ENCODE measurements around the gene PLIN3.

The PLIN3 gene

DNA sequence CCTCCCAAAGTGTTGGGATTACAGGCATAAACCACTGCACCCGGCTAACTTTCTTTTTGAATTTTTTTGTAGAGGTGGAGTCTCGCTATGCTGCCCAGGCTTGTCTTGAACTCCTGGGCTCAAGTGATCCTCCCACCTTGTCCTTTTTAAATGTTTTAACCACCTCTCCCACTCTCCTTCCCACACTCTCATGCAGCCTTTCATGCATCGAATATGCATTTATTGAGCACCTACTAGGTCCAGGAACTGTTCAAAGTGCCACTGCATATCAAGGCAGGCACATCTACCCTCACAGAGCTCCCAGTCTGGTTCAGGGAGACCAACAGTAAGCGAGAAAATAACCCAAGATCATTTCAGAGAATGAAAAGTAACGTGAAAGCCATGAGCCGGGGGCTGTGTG lies 37.1 kb downstream of the PLIN3 start:
- TF ChIP-seq, protein P1, sequence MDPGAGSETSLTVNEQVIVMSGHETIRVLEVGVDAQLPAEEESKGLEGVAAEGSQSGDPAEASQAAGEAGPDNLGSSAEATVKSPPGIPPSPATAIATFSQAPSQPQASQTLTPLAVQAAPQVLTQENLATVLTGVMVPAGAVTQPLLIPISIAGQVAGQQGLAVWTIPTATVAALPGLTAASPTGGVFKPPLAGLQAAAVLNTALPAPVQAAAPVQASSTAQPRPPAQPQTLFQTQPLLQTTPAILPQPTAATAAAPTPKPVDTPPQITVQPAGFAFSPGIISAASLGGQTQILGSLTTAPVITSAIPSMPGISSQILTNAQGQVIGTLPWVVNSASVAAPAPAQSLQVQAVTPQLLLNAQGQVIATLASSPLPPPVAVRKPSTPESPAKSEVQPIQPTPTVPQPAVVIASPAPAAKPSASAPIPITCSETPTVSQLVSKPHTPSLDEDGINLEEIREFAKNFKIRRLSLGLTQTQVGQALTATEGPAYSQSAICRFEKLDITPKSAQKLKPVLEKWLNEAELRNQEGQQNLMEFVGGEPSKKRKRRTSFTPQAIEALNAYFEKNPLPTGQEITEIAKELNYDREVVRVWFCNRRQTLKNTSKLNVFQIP (CRISPR knock-in tag; IDR thresholded peaks at IDR 0.05; ENCODE audit: borderline replicate concordance, low read depth), result no peak
- TF ChIP-seq, protein P2, sequence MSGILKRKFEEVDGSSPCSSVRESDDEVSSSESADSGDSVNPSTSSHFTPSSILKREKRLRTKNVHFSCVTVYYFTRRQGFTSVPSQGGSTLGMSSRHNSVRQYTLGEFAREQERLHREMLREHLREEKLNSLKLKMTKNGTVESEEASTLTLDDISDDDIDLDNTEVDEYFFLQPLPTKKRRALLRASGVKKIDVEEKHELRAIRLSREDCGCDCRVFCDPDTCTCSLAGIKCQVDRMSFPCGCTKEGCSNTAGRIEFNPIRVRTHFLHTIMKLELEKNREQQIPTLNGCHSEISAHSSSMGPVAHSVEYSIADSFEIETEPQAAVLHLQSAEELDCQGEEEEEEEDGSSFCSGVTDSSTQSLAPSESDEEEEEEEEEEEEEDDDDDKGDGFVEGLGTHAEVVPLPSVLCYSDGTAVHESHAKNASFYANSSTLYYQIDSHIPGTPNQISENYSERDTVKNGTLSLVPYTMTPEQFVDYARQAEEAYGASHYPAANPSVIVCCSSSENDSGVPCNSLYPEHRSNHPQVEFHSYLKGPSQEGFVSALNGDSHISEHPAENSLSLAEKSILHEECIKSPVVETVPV (CRISPR knock-in tag; IDR thresholded peaks at IDR 0.05), result no peak
- TF ChIP-seq OSR1 (CRISPR knock-in tag; IDR thresholded peaks at IDR 0.05), result no peak
- TF ChIP-seq ZNF70 (CRISPR knock-in tag; IDR thresholded peaks at IDR 0.05), result no peak
- no peak for TF ChIP-seq CSDC2 (CRISPR knock-in tag; IDR thresholded peaks at IDR 0.05)
- TF ChIP-seq ZFP3 (CRISPR knock-in tag; IDR thresholded peaks at IDR 0.05), result no peak
- ATAC-seq, result no peak

DNA sequence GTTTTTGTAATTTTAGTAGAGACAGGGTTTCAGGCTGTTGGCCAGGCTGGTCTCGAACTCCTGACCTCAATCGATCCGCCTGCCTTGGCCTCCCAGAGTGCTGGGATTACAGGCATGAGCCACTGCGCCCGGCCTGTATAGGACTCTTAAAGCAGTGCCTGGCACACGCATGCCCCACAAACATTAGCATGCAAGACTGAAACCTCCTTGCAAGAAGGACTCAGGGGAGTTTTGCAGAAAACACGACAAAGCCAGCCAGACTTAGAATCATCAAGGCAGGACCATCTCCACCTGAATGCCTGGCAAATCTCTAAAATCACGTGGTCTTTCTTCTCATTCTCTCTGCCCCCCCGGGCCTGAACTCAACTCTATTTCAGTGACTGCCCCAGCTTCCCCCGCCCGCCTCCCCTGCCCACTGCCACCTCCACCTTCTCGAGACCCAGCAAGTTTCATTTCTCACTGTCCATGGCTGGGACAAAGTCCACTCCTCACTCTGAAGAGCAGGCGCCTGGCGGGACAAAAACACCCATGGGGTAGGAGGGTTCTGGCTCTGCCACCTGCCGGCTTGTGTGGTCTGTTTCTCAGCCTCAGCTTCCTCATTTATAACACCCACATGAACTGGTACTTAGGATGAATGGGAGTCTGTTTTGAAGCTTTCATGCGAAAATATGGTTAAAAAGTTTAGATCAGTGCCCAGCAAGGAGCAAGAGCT lies 38.3 kb downstream of the PLIN3 start:
- ATAC-seq, result no peak
- TF ChIP-seq ZNF70 (CRISPR knock-in tag; IDR thresholded peaks at IDR 0.05) (no peak), TSHZ2 (CRISPR knock-in tag; IDR thresholded peaks at IDR 0.05) (no peak), ZFP3 (CRISPR knock-in tag; IDR thresholded peaks at IDR 0.05) (no peak), ISL1 (CRISPR knock-in tag; IDR thresholded peaks at IDR 0.05) (no peak), ZC3H10 (CRISPR knock-in tag; IDR thresholded peaks at IDR 0.05) (no peak), CSDC2 (CRISPR knock-in tag; IDR thresholded peaks at IDR 0.05) (no peak), TOX (CRISPR knock-in tag; IDR thresholded peaks at IDR 0.05; ENCODE audit: borderline replicate concordance) (no peak), ZNF8 (CRISPR knock-in tag; IDR thresholded peaks at IDR 0.05) (no peak), ARNTL (CRISPR knock-in tag; IDR thresholded peaks at IDR 0.05; ENCODE audit: borderline replicate concordance, low read depth) (no peak), BACH2 (CRISPR knock-in tag; IDR thresholded peaks at IDR 0.05; ENCODE audit: borderline replicate concordance) (no peak), CREB5 (CRISPR knock-in tag; IDR thresholded peaks at IDR 0.05; ENCODE audit: low read depth) (no peak), GLIS3 (CRISPR knock-in tag; IDR thresholded peaks at IDR 0.05) (no peak), ESRRG (CRISPR knock-in tag; IDR thresholded peaks at IDR 0.05) (no peak), RARB (CRISPR knock-in tag; IDR thresholded peaks at IDR 0.05) (no peak), SNAI2 (CRISPR knock-in tag; IDR thresholded peaks at IDR 0.05) (no peak), PPARA (CRISPR knock-in tag; IDR thresholded peaks at IDR 0.05; ENCODE audit: borderline replicate concordance) (no peak), ZFP30 (CRISPR knock-in tag; IDR thresholded peaks at IDR 0.05) (no peak), PATZ1 (CRISPR knock-in tag; IDR thresholded peaks at IDR 0.05; ENCODE audit: borderline replicate concordance) (no peak), OSR1 (CRISPR knock-in tag; IDR thresholded peaks at IDR 0.05) (no peak)
- TF ChIP-seq, protein P2 (CRISPR knock-in tag; IDR thresholded peaks at IDR 0.05), result no peak

Data from SK-N-SH treated with all-trans-retinoic acid at 6 μM for 48 hours (cell line).